Coronary artery (tissue), 2 donors: ENCODE measurements around the gene LRRC56.

Experiments
- DNase-seq: peaks from one replicate; pipeline ENCODE4 v3.0.0-alpha.2; 2017; ENCODE audit warnings: low spot score
- H3K27ac ChIP-seq, 2 donors: fragments of 200-600 bp; sonication (generic); one replicate each; pipeline ENCODE4 v1.5.1; 2016 to 2019
- H3K4me3 ChIP-seq: fragments of 200-600 bp; sonication (generic); 2 replicates; pipeline ENCODE4 v1.5.1; 2016; ENCODE audit warnings: mild to moderate bottlenecking, moderate library complexity
- TF ChIP-seq, protein P1 (sequence below): fragments of 200-600 bp; sonication (generic); IDR thresholded peaks from one replicate; pipeline ENCODE4 v1.5.1; 2019; ENCODE audit warnings: antibody characterized with exemption

LRRC56 gene

GRCh38 chr11:601573-602245 lies 64.4 kb downstream of the LRRC56 start:
- TF ChIP-seq, protein P1, sequence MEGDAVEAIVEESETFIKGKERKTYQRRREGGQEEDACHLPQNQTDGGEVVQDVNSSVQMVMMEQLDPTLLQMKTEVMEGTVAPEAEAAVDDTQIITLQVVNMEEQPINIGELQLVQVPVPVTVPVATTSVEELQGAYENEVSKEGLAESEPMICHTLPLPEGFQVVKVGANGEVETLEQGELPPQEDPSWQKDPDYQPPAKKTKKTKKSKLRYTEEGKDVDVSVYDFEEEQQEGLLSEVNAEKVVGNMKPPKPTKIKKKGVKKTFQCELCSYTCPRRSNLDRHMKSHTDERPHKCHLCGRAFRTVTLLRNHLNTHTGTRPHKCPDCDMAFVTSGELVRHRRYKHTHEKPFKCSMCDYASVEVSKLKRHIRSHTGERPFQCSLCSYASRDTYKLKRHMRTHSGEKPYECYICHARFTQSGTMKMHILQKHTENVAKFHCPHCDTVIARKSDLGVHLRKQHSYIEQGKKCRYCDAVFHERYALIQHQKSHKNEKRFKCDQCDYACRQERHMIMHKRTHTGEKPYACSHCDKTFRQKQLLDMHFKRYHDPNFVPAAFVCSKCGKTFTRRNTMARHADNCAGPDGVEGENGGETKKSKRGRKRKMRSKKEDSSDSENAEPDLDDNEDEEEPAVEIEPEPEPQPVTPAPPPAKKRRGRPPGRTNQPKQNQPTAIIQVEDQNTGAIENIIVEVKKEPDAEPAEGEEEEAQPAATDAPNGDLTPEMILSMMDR, result no peak
- H3K27ac ChIP-seq, result no peak overlapping the region

GRCh38 chr11:603154-603553 lies 65.8 kb downstream of the LRRC56 start:
- DNase-seq, result no peak
- TF ChIP-seq, protein P1, result no peak
- Histone ChIP-seq H3K27ac (no peak overlapping the region), H3K4me3 (no peak overlapping the region)

More at GRCh38 chr11:601573-602245, 64.4 kb downstream of the LRRC56 start:
- no peak for DNase-seq
- no peak overlapping the region for H3K4me3 ChIP-seq
